Mesendoderm (in vitro differentiated cells): ENCODE results near the gene CDH23.

Experiments used
- DNase-seq: peaks from one replicate; pipeline ENCODE4 v3.0.0; 2013
- H2AK5ac ChIP-seq: 2 replicates; pipeline ENCODE4 v1.6.1; 2013; ENCODE audit warnings: low read length, inconsistent platforms
- H2BK120ac ChIP-seq: 2 replicates; pipeline ENCODE4 v1.6.1; 2013; ENCODE audit warnings: low read depth, mild to moderate bottlenecking, low read length, moderate library complexity, mixed read lengths
- H2BK15ac ChIP-seq: replicated peaks from 2 replicates; pipeline ENCODE4 v1.6.1; 2013; ENCODE audit warnings: low read depth, mild to moderate bottlenecking, moderate library complexity
- H2BK5ac ChIP-seq: 2 replicates; pipeline ENCODE4 v1.6.1; 2013; ENCODE audit warnings: low read length, inconsistent platforms
- H3K18ac ChIP-seq: 2 replicates; pipeline ENCODE4 v1.6.1; 2013; ENCODE audit warnings: mild to moderate bottlenecking, low read length, mixed read lengths
- H3K23ac ChIP-seq: one replicate; pipeline ENCODE4 v1.6.1; 2013; ENCODE audit warnings: low read length
- H3K27ac ChIP-seq: 2 replicates; pipeline ENCODE4 v1.5.1; 2013; ENCODE audit warnings: low read depth, mild to moderate bottlenecking, inconsistent platforms, low read length, moderate library complexity
- H3K27me3 ChIP-seq: 2 replicates; pipeline ENCODE4 v1.6.1; 2013; ENCODE audit warnings: low read length, control low read depth, mild to moderate bottlenecking, inconsistent platforms; ENCODE audit not compliant: insufficient read depth, poor library complexity
- H3K36me3 ChIP-seq: 2 replicates; pipeline ENCODE4 v1.6.1; 2013; ENCODE audit warnings: low read length, inconsistent platforms; ENCODE audit not compliant: control insufficient read depth, insufficient read depth
- H3K4ac ChIP-seq: one replicate; pipeline ENCODE4 v1.6.1; 2013; ENCODE audit warnings: low read depth, mild to moderate bottlenecking, low read length, moderate library complexity
- H3K4me1 ChIP-seq: 2 replicates; pipeline ENCODE4 v1.6.1; 2013; ENCODE audit warnings: low read depth, low read length, inconsistent platforms; ENCODE audit not compliant: control insufficient read depth
- H3K4me2 ChIP-seq: 2 replicates; pipeline ENCODE4 v1.6.1; 2013; ENCODE audit warnings: low read length
- H3K4me3 ChIP-seq: 2 replicates; pipeline ENCODE4 v1.5.1; 2013; ENCODE audit warnings: mild to moderate bottlenecking, low read length
- H3K56ac ChIP-seq: one replicate; pipeline ENCODE4 v1.6.1; 2013; ENCODE audit warnings: low read length
- H3K79me1 ChIP-seq: 2 replicates; pipeline ENCODE4 v1.6.1; 2013; ENCODE audit warnings: low read length, inconsistent platforms
- H3K79me2 ChIP-seq: 2 replicates; pipeline ENCODE4 v1.6.1; 2013; ENCODE audit warnings: mild to moderate bottlenecking, low read length; ENCODE audit not compliant: control insufficient read depth, insufficient read depth
- H3K9ac ChIP-seq: 2 replicates; pipeline ENCODE4 v1.6.1; 2013; ENCODE audit warnings: low read length, inconsistent platforms
- H4K5ac ChIP-seq: one replicate; pipeline ENCODE4 v1.6.1; 2013; ENCODE audit warnings: low read length
- H4K8ac ChIP-seq: one replicate; pipeline ENCODE4 v1.6.1; 2013; ENCODE audit warnings: low read depth, mild to moderate bottlenecking, control low read depth, low read length, moderate library complexity
- WGBS: extraction: QIAGEN DNeasy Blood & Tissue Kit; methylation state at CpG from one replicate; pipeline ENCODE4 v1.1.7; 2013; ENCODE audit warnings: low lambda C conversion rate, missing lambda C conversion rate; ENCODE audit not compliant: insufficient coverage; ENCODE audit errors: extremely low coverage; 5-methylcytosine and 5-hydroxymethylcytosine counted together

CDH23 gene

DNA sequence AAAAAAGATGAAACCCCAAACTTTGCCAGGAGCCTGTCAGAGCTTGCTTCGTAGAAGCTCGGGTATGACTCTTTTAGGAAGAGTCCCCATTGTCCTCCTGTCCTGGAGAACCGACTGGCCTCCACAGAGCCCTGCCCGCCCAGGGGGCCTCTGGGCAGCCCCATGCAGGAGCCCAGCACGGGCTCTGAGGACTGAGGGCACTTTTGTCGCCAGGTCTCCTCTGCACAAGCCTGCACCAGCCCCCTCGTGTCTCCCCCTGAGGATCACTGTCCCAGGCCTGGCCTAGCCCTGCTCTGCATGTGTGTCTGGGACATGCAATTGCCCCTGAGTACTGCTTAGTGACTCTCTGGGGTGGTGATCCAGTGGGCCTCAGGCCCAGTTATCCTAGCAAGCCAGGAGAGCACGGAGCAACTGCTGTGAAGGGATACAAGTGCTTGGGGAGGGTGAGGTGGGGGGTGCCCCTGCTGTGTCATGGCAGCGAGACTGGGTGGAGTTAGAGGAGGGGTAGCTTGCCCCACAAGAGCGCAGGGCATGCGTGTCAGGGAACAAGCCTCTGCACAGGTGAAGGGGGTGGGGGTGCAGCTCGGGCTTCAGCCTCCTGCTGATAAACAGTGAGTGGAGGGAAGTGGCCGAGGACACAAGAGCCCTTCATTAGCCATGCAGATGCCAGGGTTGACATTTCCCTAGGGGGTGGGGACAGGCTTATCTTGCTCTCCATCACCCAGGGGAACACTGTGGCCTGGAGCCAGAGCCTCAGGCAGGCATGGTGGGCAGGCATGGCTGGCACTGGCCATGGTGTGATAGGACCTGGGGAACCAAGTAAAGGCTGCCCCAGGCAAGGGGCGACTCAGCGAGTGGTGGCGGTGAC is 179.4 kb downstream of the CDH23 start:
- Histone ChIP-seq H4K5ac (no peak overlapping the region), H3K4me1 (peaks cover 2% of the 10 kb centered on the region), H3K79me2 (no peaks in the 10 kb centered on the region), H3K27me3 (no peaks in the 10 kb centered on the region), H3K4me3 (no peak overlapping the region), H3K4ac (no peak overlapping the region), H2BK15ac (no peak overlapping the region), H2AK5ac (no peak overlapping the region), H2BK5ac (no peak overlapping the region), H3K56ac (no peak overlapping the region), H3K79me1 (no peaks in the 10 kb centered on the region), H4K8ac (no peak overlapping the region), H3K9ac (no peak overlapping the region), H3K23ac (no peak overlapping the region), H3K18ac (no peak overlapping the region), H3K36me3 (no peaks in the 10 kb centered on the region), H3K4me2 (no peak overlapping the region), H3K27ac (no peak overlapping the region), H2BK120ac (no peak overlapping the region)
- peak; percentile 25 for DNase-seq
- no CpG with 5 or more reads among the region's 16 CpGs for WGBS

DNA sequence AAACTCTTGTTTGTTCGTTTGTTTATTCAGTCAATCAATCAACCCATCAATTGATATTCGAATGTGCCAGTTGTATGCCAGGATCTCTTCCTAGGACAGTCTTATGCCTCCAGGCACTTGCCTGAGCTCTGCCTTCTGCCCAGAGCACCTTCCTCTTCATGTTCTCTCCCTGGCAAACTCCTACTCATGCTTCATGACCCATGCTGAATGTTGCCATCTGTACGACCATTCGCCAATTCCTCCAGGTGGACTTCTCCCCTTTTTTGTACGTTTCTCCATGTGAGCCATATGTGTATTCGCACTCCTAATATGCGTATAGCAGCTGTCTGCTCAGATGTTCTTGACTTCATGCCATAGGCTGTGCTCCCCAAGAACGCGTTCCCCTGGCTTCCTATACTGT is 180.1 kb downstream of the CDH23 start:
- no CpG with 5 or more reads among the region's 9 CpGs for WGBS
- H3K4me1 ChIP-seq: peaks cover 2% of the 10 kb centered on the region

DNA sequence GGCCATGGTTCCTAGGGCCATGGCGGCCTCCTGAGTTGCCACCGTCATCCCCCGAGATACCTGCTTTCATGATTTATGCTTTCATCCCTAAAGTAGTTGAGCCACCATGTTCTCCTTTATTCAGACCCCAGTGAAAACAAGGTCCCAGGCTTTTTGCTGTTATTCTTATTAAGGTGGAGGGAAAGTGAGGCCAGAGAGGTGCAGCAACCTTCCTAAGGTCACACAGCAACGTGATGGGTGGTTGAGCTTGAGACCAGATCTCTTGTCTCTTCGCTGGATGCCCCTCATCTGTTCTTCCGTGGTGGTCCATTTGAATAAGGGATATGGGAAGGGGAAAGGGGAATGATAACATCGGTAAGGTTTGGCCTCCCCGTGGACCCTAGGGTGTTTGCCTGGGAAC is 180.6 kb downstream of the CDH23 start:
- Histone ChIP-seq H3K79me2 (no peaks in the 10 kb centered on the region), H3K36me3 (no peaks in the 10 kb centered on the region), H4K8ac (no peak overlapping the region), H3K79me1 (no peaks in the 10 kb centered on the region), H3K4me2 (no peak overlapping the region), H2AK5ac (no peak overlapping the region), H3K27ac (no peak overlapping the region), H2BK120ac (no peak overlapping the region), H2BK5ac (no peak overlapping the region), H3K4ac (no peak overlapping the region), H2BK15ac (no peak overlapping the region), H3K4me3 (no peak overlapping the region), H3K27me3 (no peaks in the 10 kb centered on the region), H4K5ac (no peak overlapping the region), H3K4me1 (peaks cover 2% of the 10 kb centered on the region), H3K56ac (no peak overlapping the region), H3K23ac (no peak overlapping the region), H3K18ac (no peak overlapping the region), H3K9ac (no peak overlapping the region)
- no CpG with 5 or more reads among the region's 8 CpGs for WGBS
- no peak for DNase-seq

More for the DNA sequence above, 180.1 kb downstream of the CDH23 start:
- no peaks in the 10 kb centered on the region for H3K79me1 ChIP-seq
- H2BK120ac ChIP-seq: no peak overlapping the region
- H3K9ac ChIP-seq: no peak overlapping the region
- H4K5ac ChIP-seq: no peak overlapping the region
- H3K23ac ChIP-seq: no peak overlapping the region
- H3K18ac ChIP-seq: no peak overlapping the region
- no peak overlapping the region for H2BK15ac ChIP-seq
- H2AK5ac ChIP-seq: no peak overlapping the region
- no peak for DNase-seq
- H3K36me3 ChIP-seq: no peaks in the 10 kb centered on the region
- no peaks in the 10 kb centered on the region for H3K27me3 ChIP-seq
- H4K8ac ChIP-seq: no peak overlapping the region
- H3K4me2 ChIP-seq: no peak overlapping the region
- no peak overlapping the region for H3K56ac ChIP-seq
- H2BK5ac ChIP-seq: no peak overlapping the region
- no peak overlapping the region for H3K4me3 ChIP-seq
- H3K27ac ChIP-seq: no peak overlapping the region
- H3K79me2 ChIP-seq: no peaks in the 10 kb centered on the region
- H3K4ac ChIP-seq: no peak overlapping the region

DNA sequence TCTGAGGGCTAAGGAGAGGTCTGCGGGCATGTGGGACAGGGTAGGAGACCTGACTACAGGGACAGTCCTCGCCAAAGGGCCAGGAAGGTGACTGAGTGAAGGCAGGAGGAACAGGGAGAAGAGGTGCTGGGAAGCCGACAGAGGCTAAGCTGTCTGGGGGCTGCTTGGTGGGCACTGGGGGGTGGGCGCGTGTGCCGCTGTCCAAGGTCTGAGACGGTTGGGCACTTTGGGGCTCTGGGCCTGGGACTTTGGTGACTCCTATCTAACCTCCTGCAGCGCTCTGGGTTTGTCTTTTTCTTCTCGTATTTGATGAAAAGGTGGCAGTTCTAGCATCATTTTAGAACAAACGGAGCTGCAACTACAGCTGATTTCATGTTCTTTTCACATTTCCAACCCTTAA is 181.3 kb downstream of the CDH23 start:
- no peak overlapping the region for H3K27ac ChIP-seq
- H2BK15ac ChIP-seq: no peak overlapping the region
- H3K9ac ChIP-seq: no peak overlapping the region
- no peak overlapping the region for H3K4ac ChIP-seq
- no peak overlapping the region for H2BK120ac ChIP-seq
- no peak overlapping the region for H4K8ac ChIP-seq
- no peak overlapping the region for H2AK5ac ChIP-seq
- no peak overlapping the region for H3K56ac ChIP-seq
- H3K27me3 ChIP-seq: no peaks in the 10 kb centered on the region
- H2BK5ac ChIP-seq: no peak overlapping the region
- no peak overlapping the region for H3K18ac ChIP-seq
- DNase-seq: no peak
- H3K4me3 ChIP-seq: no peak overlapping the region
- H4K5ac ChIP-seq: no peak overlapping the region
- H3K4me2 ChIP-seq: no peak overlapping the region
- no peaks in the 10 kb centered on the region for H3K36me3 ChIP-seq
- H3K23ac ChIP-seq: no peak overlapping the region
- no CpG with 5 or more reads among the region's 10 CpGs for WGBS
- H3K79me2 ChIP-seq: no peaks in the 10 kb centered on the region
- H3K79me1 ChIP-seq: no peaks in the 10 kb centered on the region
- H3K4me1 ChIP-seq: peaks cover 2% of the 10 kb centered on the region

DNA sequence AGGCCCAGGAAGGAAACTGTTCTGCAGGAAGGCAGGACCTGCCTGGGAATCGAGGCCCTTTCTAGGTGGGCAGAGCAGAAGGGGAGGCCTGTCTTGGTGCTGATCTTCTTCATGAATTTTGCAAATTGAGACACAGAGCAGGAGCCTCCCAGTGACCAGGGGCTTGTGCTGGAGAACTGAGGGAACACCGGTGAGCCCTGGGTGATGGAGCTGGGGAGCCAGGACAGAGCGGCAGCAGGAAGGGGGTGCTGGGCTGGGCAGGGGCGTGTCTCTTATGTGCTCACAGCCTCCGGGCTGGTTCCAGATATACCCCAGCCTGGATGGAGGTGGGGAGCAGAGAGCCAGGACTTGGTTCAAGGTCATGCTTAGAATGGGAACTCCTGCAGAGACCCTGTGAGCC is 182.9 kb downstream of the CDH23 start:
- Histone ChIP-seq H3K9ac (no peak overlapping the region), H2BK15ac (no peak overlapping the region), H3K27me3 (no peaks in the 10 kb centered on the region), H2AK5ac (no peak overlapping the region), H3K18ac (no peak overlapping the region), H4K5ac (no peak overlapping the region), H3K36me3 (no peaks in the 10 kb centered on the region), H3K79me2 (no peaks in the 10 kb centered on the region), H3K4me3 (no peak overlapping the region), H4K8ac (no peak overlapping the region), H3K27ac (no peak overlapping the region), H3K4me2 (no peak overlapping the region), H2BK120ac (no peak overlapping the region), H3K23ac (no peak overlapping the region), H3K4me1 (peaks cover 2% of the 10 kb centered on the region), H3K79me1 (no peaks in the 10 kb centered on the region), H3K4ac (no peak overlapping the region), H3K56ac (no peak overlapping the region), H2BK5ac (no peak overlapping the region)
- DNase-seq: no peak
- WGBS: no CpG with 5 or more reads among the region's 5 CpGs

DNA sequence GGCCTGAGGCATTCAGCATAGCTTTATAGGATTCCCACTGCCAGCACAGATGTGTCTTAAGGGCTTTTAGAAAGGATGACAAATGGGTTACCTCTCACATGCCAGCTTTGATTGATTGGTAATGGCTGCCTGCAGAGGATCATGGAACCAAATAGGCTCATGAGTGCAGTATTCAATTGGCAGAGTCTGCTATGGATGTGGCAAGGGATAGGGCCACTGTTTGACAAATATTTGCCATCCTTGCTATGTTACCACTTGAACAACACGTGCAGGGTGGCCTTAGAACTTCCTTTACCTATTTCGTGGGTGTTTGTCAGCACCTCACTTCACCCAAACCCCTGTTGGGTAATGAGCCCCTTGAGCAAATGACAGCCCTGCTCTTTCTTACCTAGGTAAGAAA is 183.7 kb downstream of the CDH23 start:
- H2BK120ac ChIP-seq: no peak overlapping the region
- no peaks in the 10 kb centered on the region for H3K27me3 ChIP-seq
- no peak overlapping the region for H2AK5ac ChIP-seq
- H3K56ac ChIP-seq: no peak overlapping the region
- no peak overlapping the region for H3K4me2 ChIP-seq
- no peak overlapping the region for H3K27ac ChIP-seq
- no peak overlapping the region for H3K9ac ChIP-seq
- H3K4ac ChIP-seq: no peak overlapping the region
- no peak overlapping the region for H3K18ac ChIP-seq
- WGBS: no CpG with 5 or more reads among the region's 2 CpGs
- no peak overlapping the region for H2BK5ac ChIP-seq
- no peaks in the 10 kb centered on the region for H3K79me1 ChIP-seq
- no peak overlapping the region for H4K8ac ChIP-seq
- no peaks in the 10 kb centered on the region for H3K79me2 ChIP-seq
- no peak for DNase-seq
- H2BK15ac ChIP-seq: no peak overlapping the region
- peaks cover 2% of the 10 kb centered on the region for H3K4me1 ChIP-seq
- no peak overlapping the region for H4K5ac ChIP-seq
- no peaks in the 10 kb centered on the region for H3K36me3 ChIP-seq
- H3K4me3 ChIP-seq: no peak overlapping the region
- no peak overlapping the region for H3K23ac ChIP-seq
